Progenitor cell of endocrine pancreas (in vitro differentiated cells): Measurements from ENCODE around the gene BMPER. TPM values are rescaled to one million over a fixed set of nuclear protein-coding genes. Genes with fewer than 3 reads are reported as not detected.

ENCODE experiments used
- DNase-seq: peaks from one replicate; pipeline ENCODE4 v3.0.0; 2021; ENCODE audit warnings: low spot score; ENCODE audit not compliant: unreplicated experiment
- H3K27ac Mint-ChIP-seq: 2 replicates; pipeline ENCODE4 v1.8.0; 2021; ENCODE audit warnings: mild to moderate bottlenecking, moderate library complexity, mixed read lengths
- H3K27me3 Mint-ChIP-seq: 2 replicates; pipeline ENCODE4 v1.8.0; 2021; ENCODE audit warnings: mixed read lengths
- H3K36me3 Mint-ChIP-seq: 2 replicates; pipeline ENCODE4 v1.8.0; 2022; ENCODE audit warnings: mixed read lengths; ENCODE audit not compliant: insufficient read depth
- H3K4me1 Mint-ChIP-seq: 2 replicates; pipeline ENCODE4 v1.8.0; 2021; ENCODE audit warnings: low read depth, mixed read lengths
- H3K4me3 Mint-ChIP-seq: 2 replicates; pipeline ENCODE4 v1.8.0; 2021; ENCODE audit warnings: low read depth, mild to moderate bottlenecking, moderate library complexity, mixed read lengths
- H3K9me3 Mint-ChIP-seq: 2 replicates; pipeline ENCODE4 v1.8.0; 2021; ENCODE audit warnings: low read depth, mixed read lengths
- CTCF ChIP-seq: fragments of 200-600 bp; sonication (generic); IDR thresholded peaks from one replicate; pipeline ENCODE4 v1.5.0; 2021; ENCODE audit warnings: antibody characterized with exemption, mild to moderate bottlenecking; ENCODE audit not compliant: unreplicated experiment
- total RNA-seq: library from RNA; stranded (reverse); gene quantifications from 2 replicates; pipeline ENCODE4 v1.2.1, GENCODE V29; 2021

The BMPER gene
- total RNA-seq, 1 donor from 2014 or later: 0.36 TPM

- Mint-ChIP-seq H3K9me3 (no peaks in the 10 kb centered on the region), H3K27me3 (no peaks in the 10 kb centered on the region), H3K4me1 (no peaks in the 10 kb centered on the region), H3K36me3 (no peaks in the 10 kb centered on the region), H3K27ac (no peak overlapping the region), H3K4me3 (no peak overlapping the region)
- no peak for DNase-seq
- TF ChIP-seq CTCF: no peak
Observed at GRCh38 chr7:34069676-34070075, 164.3 kb downstream of the BMPER start.

- TF ChIP-seq CTCF: no peak
- no peaks in the 10 kb centered on the region for H3K27me3 Mint-ChIP-seq
- no peak overlapping the region for H3K4me3 Mint-ChIP-seq
- no peak overlapping the region for H3K27ac Mint-ChIP-seq
- H3K9me3 Mint-ChIP-seq: no peaks in the 10 kb centered on the region
- no peaks in the 10 kb centered on the region for H3K4me1 Mint-ChIP-seq
- H3K36me3 Mint-ChIP-seq: no peaks in the 10 kb centered on the region
- no peak for DNase-seq
Observed at GRCh38 chr7:34070511-34071323, 165.4 kb downstream of the BMPER start.

- H3K4me3 Mint-ChIP-seq: no peak overlapping the region
- TF ChIP-seq CTCF: no peak
- H3K27ac Mint-ChIP-seq: no peak overlapping the region
- H3K36me3 Mint-ChIP-seq: no peaks in the 10 kb centered on the region
- no peaks in the 10 kb centered on the region for H3K9me3 Mint-ChIP-seq
- H3K27me3 Mint-ChIP-seq: no peaks in the 10 kb centered on the region
- DNase-seq: no peak
- no peaks in the 10 kb centered on the region for H3K4me1 Mint-ChIP-seq
Observed at GRCh38 chr7:34073676-34074075, 168.3 kb downstream of the BMPER start.

GRCh38 chr7:34074421-34074820 is 169.1 kb downstream of the BMPER start:
- Mint-ChIP-seq H3K36me3 (no peaks in the 10 kb centered on the region), H3K27me3 (no peaks in the 10 kb centered on the region), H3K4me3 (no peak overlapping the region), H3K27ac (no peak overlapping the region), H3K9me3 (no peaks in the 10 kb centered on the region), H3K4me1 (no peaks in the 10 kb centered on the region)
- no peak for DNase-seq
- TF ChIP-seq CTCF: no peak

- no peak for DNase-seq
- Mint-ChIP-seq H3K36me3 (no peaks in the 10 kb centered on the region), H3K9me3 (no peaks in the 10 kb centered on the region), H3K4me3 (no peak overlapping the region), H3K27ac (no peak overlapping the region), H3K4me1 (no peaks in the 10 kb centered on the region), H3K27me3 (no peaks in the 10 kb centered on the region)
- no peak for TF ChIP-seq CTCF
Observed at GRCh38 chr7:34075523-34076370, 170.4 kb downstream of the BMPER start.
